Mesendoderm (in vitro differentiated cells): ENCODE measurements around the gene NDUFAF8.

Source experiments
- DNase-seq: peaks from one replicate; pipeline ENCODE4 v3.0.0; 2013
- H2AK5ac ChIP-seq: 2 replicates; pipeline ENCODE4 v1.6.1; 2013; ENCODE audit warnings: low read length, inconsistent platforms
- H2BK120ac ChIP-seq: 2 replicates; pipeline ENCODE4 v1.6.1; 2013; ENCODE audit warnings: low read depth, mild to moderate bottlenecking, low read length, moderate library complexity, mixed read lengths
- H2BK15ac ChIP-seq: replicated peaks from 2 replicates; pipeline ENCODE4 v1.6.1; 2013; ENCODE audit warnings: low read depth, mild to moderate bottlenecking, moderate library complexity
- H2BK5ac ChIP-seq: 2 replicates; pipeline ENCODE4 v1.6.1; 2013; ENCODE audit warnings: low read length, inconsistent platforms
- H3K18ac ChIP-seq: 2 replicates; pipeline ENCODE4 v1.6.1; 2013; ENCODE audit warnings: mild to moderate bottlenecking, low read length, mixed read lengths
- H3K23ac ChIP-seq: one replicate; pipeline ENCODE4 v1.6.1; 2013; ENCODE audit warnings: low read length
- H3K27ac ChIP-seq: 2 replicates; pipeline ENCODE4 v1.5.1; 2013; ENCODE audit warnings: low read depth, mild to moderate bottlenecking, inconsistent platforms, low read length, moderate library complexity
- H3K27me3 ChIP-seq: 2 replicates; pipeline ENCODE4 v1.6.1; 2013; ENCODE audit warnings: low read length, control low read depth, mild to moderate bottlenecking, inconsistent platforms; ENCODE audit not compliant: insufficient read depth, poor library complexity
- H3K36me3 ChIP-seq: 2 replicates; pipeline ENCODE4 v1.6.1; 2013; ENCODE audit warnings: low read length, inconsistent platforms; ENCODE audit not compliant: control insufficient read depth, insufficient read depth
- H3K4ac ChIP-seq: one replicate; pipeline ENCODE4 v1.6.1; 2013; ENCODE audit warnings: low read depth, mild to moderate bottlenecking, low read length, moderate library complexity
- H3K4me1 ChIP-seq: 2 replicates; pipeline ENCODE4 v1.6.1; 2013; ENCODE audit warnings: low read depth, low read length, inconsistent platforms; ENCODE audit not compliant: control insufficient read depth
- H3K4me2 ChIP-seq: 2 replicates; pipeline ENCODE4 v1.6.1; 2013; ENCODE audit warnings: low read length
- H3K4me3 ChIP-seq: 2 replicates; pipeline ENCODE4 v1.5.1; 2013; ENCODE audit warnings: mild to moderate bottlenecking, low read length
- H3K56ac ChIP-seq: one replicate; pipeline ENCODE4 v1.6.1; 2013; ENCODE audit warnings: low read length
- H3K79me1 ChIP-seq: 2 replicates; pipeline ENCODE4 v1.6.1; 2013; ENCODE audit warnings: low read length, inconsistent platforms
- H3K79me2 ChIP-seq: 2 replicates; pipeline ENCODE4 v1.6.1; 2013; ENCODE audit warnings: mild to moderate bottlenecking, low read length; ENCODE audit not compliant: control insufficient read depth, insufficient read depth
- H3K9ac ChIP-seq: 2 replicates; pipeline ENCODE4 v1.6.1; 2013; ENCODE audit warnings: low read length, inconsistent platforms
- H4K5ac ChIP-seq: one replicate; pipeline ENCODE4 v1.6.1; 2013; ENCODE audit warnings: low read length
- H4K8ac ChIP-seq: one replicate; pipeline ENCODE4 v1.6.1; 2013; ENCODE audit warnings: low read depth, mild to moderate bottlenecking, control low read depth, low read length, moderate library complexity
- WGBS: extraction: QIAGEN DNeasy Blood & Tissue Kit; methylation state at CpG from one replicate; pipeline ENCODE4 v1.1.7; 2013; ENCODE audit warnings: low lambda C conversion rate, missing lambda C conversion rate; ENCODE audit not compliant: insufficient coverage; ENCODE audit errors: extremely low coverage; 5-methylcytosine and 5-hydroxymethylcytosine counted together

NDUFAF8 gene

DNA sequence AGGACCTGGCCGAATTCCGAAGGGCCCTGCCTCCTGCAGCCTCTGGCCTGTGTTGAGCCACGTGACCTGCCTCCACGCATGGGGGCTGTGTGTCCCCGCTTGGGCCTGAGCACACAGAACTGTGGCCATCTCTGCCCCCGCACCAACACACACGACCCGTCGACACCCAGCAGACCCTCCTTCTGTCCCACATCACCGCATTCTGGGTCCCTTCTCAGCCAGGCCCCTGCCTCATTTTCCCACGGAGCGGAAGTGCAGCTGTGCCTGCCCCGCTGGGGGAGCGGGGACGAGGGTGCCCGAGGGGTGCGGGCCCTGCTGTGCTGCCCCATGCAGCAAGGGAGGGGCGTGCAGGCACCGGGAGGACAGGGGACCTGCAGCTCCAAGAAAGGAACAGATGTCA is 18.4 kb downstream of the NDUFAF8 start:
- H4K5ac ChIP-seq: no peak overlapping the region
- H3K56ac ChIP-seq: no peak overlapping the region
- H2BK120ac ChIP-seq: no peak overlapping the region
- no CpG with 5 or more reads among the region's 19 CpGs for WGBS
- H3K4ac ChIP-seq: no peak overlapping the region
- no peak overlapping the region for H2BK5ac ChIP-seq
- no peak overlapping the region for H3K18ac ChIP-seq
- H2AK5ac ChIP-seq: no peak overlapping the region
- H3K36me3 ChIP-seq: peaks cover 1% of the 10 kb centered on the region
- H3K27me3 ChIP-seq: no peaks in the 10 kb centered on the region
- H3K9ac ChIP-seq: no peak overlapping the region
- no peak overlapping the region for H3K23ac ChIP-seq
- H3K79me2 ChIP-seq: no peaks in the 10 kb centered on the region
- H3K27ac ChIP-seq: no peak overlapping the region
- no peak overlapping the region for H4K8ac ChIP-seq
- H2BK15ac ChIP-seq: no peak overlapping the region
- H3K79me1 ChIP-seq: peaks cover 3% of the 10 kb centered on the region
- no peak overlapping the region for H3K4me2 ChIP-seq
- H3K4me3 ChIP-seq: no peak overlapping the region
- no peak for DNase-seq
- no peaks in the 10 kb centered on the region for H3K4me1 ChIP-seq

DNA sequence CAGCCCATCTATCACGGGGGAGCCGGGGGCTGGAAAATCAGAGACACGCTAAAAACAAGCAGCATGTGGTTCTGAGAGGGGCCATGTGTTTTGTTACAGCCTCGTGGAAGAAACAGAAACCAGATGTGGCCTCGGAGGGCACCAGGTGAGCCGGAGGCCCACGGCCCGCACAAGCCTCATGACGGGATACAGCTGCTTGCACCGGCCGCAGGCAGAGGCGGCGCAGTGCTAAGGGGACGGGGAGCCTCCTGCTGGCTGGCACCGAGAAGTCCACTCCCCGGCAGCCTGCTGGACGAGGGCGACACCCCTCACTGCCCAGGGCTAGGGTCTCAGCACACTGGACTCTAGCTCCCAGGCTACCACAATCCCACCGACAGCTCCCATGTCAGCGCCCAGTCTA is 19.2 kb downstream of the NDUFAF8 start:
- H4K8ac ChIP-seq: no peak overlapping the region
- no peak overlapping the region for H4K5ac ChIP-seq
- H3K18ac ChIP-seq: no peak overlapping the region
- no peak overlapping the region for H2BK15ac ChIP-seq
- no peak for DNase-seq
- no peaks in the 10 kb centered on the region for H3K79me2 ChIP-seq
- H3K56ac ChIP-seq: no peak overlapping the region
- H3K4me3 ChIP-seq: no peak overlapping the region
- peaks cover 3% of the 10 kb centered on the region for H3K79me1 ChIP-seq
- H3K27ac ChIP-seq: no peak overlapping the region
- H3K27me3 ChIP-seq: no peaks in the 10 kb centered on the region
- H2BK120ac ChIP-seq: no peak overlapping the region
- no peak overlapping the region for H2BK5ac ChIP-seq
- WGBS: no CpG with 5 or more reads among the region's 20 CpGs
- no peak overlapping the region for H3K4ac ChIP-seq
- H3K4me2 ChIP-seq: no peak overlapping the region
- peaks cover 1% of the 10 kb centered on the region for H3K36me3 ChIP-seq
- H3K23ac ChIP-seq: no peak overlapping the region
- no peak overlapping the region for H2AK5ac ChIP-seq
- no peaks in the 10 kb centered on the region for H3K4me1 ChIP-seq
- H3K9ac ChIP-seq: no peak overlapping the region

DNA sequence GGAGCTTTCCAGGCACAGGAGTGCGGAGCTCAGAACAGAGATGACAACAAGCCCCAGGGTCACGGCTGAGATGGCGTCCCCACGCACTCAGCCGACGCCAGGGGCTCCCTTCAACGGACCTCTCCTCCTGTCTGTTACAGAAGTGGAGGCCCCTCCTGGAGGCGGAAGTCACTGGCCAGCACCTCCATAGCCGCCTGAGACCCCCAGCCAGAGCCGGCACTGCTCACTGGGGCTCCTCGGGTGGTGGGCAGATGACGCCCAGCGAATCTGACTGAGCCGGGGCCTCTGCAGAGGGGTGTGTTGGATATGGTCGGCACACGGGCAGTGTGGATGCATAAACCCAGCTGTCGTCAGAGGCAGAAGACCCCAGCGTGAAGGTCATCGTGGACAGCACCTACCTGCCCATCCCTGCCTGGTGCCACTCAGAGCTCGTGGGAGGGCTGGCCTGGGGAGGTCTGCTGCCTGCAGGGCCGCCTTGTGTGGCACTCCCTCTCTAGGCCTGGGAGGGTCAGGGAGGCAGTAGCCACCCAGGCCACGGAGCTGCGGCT is 20.0 kb downstream of the NDUFAF8 start:
- Histone ChIP-seq H3K27ac (no peak overlapping the region), H3K79me1 (no peaks in the 10 kb centered on the region), H3K18ac (no peak overlapping the region), H3K27me3 (no peaks in the 10 kb centered on the region), H3K4me1 (no peaks in the 10 kb centered on the region), H4K5ac (no peak overlapping the region), H3K4me3 (no peak overlapping the region), H3K9ac (no peak overlapping the region), H2AK5ac (no peak overlapping the region), H3K23ac (no peak overlapping the region), H2BK15ac (no peak overlapping the region), H3K36me3 (peaks cover 1% of the 10 kb centered on the region), H2BK5ac (no peak overlapping the region), H4K8ac (no peak overlapping the region), H3K4me2 (no peak overlapping the region), H2BK120ac (no peak overlapping the region), H3K4ac (no peak overlapping the region), H3K79me2 (no peaks in the 10 kb centered on the region), H3K56ac (no peak overlapping the region)
- WGBS: no CpG with 5 or more reads among the region's 23 CpGs
- DNase-seq: no peak

DNA sequence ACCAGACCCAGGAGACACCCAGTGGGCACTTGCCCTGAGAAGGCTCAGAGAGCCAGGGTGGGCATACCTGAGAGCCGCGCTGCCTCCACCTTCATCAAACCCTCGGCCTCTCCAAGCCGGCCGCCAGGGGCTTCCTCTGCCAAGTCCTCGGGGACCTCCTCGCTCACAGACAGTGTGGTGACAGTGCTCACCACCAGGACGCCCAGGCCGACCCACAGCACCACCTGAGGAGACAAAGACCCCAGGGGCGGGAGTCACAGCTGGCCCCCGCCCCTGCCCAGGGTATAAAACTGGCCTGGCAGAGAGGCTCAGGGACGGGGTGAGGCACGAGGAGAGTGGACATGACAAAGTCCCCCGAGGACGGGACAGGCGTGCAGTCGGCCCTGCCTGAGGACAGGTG is 21.1 kb downstream of the NDUFAF8 start:
- Histone ChIP-seq H3K18ac (no peak overlapping the region), H3K4me2 (no peak overlapping the region)
- WGBS: no CpG with 5 or more reads among the region's 17 CpGs

DNA sequence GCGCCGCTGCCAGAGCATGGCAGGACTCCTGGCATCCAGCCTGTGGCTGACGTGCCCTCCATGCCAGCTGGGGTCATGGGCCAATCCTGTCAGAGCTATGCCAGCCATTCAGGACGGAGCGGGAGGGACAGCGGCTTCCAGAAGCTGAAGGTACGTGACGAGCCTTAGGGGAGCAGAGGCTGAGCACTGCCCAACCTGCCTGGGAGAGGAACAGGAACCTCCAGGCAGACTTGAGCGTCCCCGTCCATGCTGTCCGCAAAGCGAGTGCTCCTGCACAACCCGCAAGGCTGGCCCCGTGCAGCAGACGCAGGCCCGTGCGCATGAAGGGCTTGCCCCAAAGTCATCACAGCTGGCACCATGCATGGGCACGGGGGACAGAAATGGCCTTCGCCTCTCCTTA is 21.5 kb downstream of the NDUFAF8 start:
- H3K27me3 ChIP-seq: no peaks in the 10 kb centered on the region
- H3K27ac ChIP-seq: no peak overlapping the region
- H2BK120ac ChIP-seq: no peak overlapping the region
- no peaks in the 10 kb centered on the region for H3K79me1 ChIP-seq
- no peak overlapping the region for H2BK15ac ChIP-seq
- H3K56ac ChIP-seq: no peak overlapping the region
- WGBS: no CpG with 5 or more reads among the region's 19 CpGs
- H3K79me2 ChIP-seq: no peaks in the 10 kb centered on the region
- no peak overlapping the region for H3K4me2 ChIP-seq
- H3K18ac ChIP-seq: no peak overlapping the region
- no peak overlapping the region for H2BK5ac ChIP-seq
- H3K4me3 ChIP-seq: no peak overlapping the region
- peaks cover 1% of the 10 kb centered on the region for H3K36me3 ChIP-seq
- no peaks in the 10 kb centered on the region for H3K4me1 ChIP-seq
- no peak overlapping the region for H3K4ac ChIP-seq
- no peak overlapping the region for H4K5ac ChIP-seq
- H4K8ac ChIP-seq: no peak overlapping the region
- DNase-seq: no peak
- H2AK5ac ChIP-seq: no peak overlapping the region
- H3K23ac ChIP-seq: no peak overlapping the region
- no peak overlapping the region for H3K9ac ChIP-seq

More for the DNA sequence above, 21.1 kb downstream of the NDUFAF8 start:
- Histone ChIP-seq H3K27ac (no peak overlapping the region), H3K4me1 (no peaks in the 10 kb centered on the region), H3K23ac (no peak overlapping the region), H3K27me3 (no peaks in the 10 kb centered on the region), H3K56ac (no peak overlapping the region), H2AK5ac (no peak overlapping the region), H3K4me3 (no peak overlapping the region), H4K8ac (no peak overlapping the region), H3K9ac (no peak overlapping the region), H3K36me3 (peaks cover 1% of the 10 kb centered on the region), H3K79me1 (no peaks in the 10 kb centered on the region), H4K5ac (no peak overlapping the region), H2BK120ac (no peak overlapping the region), H3K79me2 (no peaks in the 10 kb centered on the region), H2BK15ac (no peak overlapping the region), H2BK5ac (no peak overlapping the region), H3K4ac (no peak overlapping the region)
- no peak for DNase-seq

DNA sequence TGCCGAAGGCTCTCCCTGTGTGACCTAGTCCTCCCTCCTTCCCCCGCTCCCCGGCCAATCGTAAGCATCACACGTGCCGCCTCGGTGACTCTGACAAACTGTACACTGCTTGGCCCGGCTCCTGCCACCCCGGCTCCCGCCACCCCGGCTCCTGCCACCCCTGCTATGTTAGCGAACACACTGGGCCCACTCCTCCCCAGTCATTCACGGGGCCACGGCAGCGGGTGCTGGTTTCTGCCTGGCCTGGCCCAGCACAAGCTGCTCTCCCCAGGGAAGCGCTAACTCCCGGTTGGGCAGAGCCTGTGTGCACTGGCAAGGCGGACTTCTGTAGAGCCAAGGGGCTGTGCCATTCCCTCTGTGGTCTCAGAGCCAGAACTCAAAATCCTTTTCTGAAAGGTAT is 22.0 kb downstream of the NDUFAF8 start:
- H3K36me3 ChIP-seq: peaks cover 1% of the 10 kb centered on the region
- no peak overlapping the region for H3K27ac ChIP-seq

More for the DNA sequence above, 22.0 kb downstream of the NDUFAF8 start:
- Histone ChIP-seq H2AK5ac (no peak overlapping the region), H3K4ac (no peak overlapping the region), H3K18ac (no peak overlapping the region), H2BK15ac (no peak overlapping the region), H4K5ac (no peak overlapping the region), H2BK5ac (no peak overlapping the region), H3K79me1 (no peaks in the 10 kb centered on the region), H3K23ac (no peak overlapping the region), H2BK120ac (no peak overlapping the region), H3K4me3 (no peak overlapping the region), H4K8ac (no peak overlapping the region), H3K27me3 (no peaks in the 10 kb centered on the region), H3K79me2 (no peaks in the 10 kb centered on the region), H3K9ac (no peak overlapping the region), H3K4me2 (no peak overlapping the region), H3K4me1 (no peaks in the 10 kb centered on the region), H3K56ac (no peak overlapping the region)
- WGBS: no CpG with 5 or more reads among the region's 18 CpGs
- DNase-seq: no peak
